ENCODE results near the gene SLC39A11.

The SLC39A11 gene

DNA sequence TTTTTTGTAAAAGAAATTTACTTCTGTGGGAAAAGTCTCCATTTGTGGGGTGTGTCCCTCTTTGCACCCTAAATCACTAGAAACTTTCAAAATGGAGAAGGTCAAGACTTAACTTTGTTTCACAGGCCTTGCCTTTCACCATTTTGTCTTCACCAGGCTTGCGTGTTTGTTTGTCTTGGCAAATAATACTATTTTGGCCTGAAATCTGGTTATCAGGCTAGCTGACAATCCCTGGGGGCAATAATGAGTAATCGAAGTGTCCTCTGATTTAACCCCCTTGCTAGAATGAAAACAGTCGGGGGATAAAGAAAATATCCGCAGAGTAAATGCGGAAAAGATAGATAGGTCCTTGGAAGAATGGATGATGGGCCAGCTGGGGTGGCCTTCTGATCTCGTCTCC is 34.5 kb downstream of the SLC39A11 start:
- CTCF ChIA-PET, result no interaction called here
- TF ChIP-seq, protein P1, sequence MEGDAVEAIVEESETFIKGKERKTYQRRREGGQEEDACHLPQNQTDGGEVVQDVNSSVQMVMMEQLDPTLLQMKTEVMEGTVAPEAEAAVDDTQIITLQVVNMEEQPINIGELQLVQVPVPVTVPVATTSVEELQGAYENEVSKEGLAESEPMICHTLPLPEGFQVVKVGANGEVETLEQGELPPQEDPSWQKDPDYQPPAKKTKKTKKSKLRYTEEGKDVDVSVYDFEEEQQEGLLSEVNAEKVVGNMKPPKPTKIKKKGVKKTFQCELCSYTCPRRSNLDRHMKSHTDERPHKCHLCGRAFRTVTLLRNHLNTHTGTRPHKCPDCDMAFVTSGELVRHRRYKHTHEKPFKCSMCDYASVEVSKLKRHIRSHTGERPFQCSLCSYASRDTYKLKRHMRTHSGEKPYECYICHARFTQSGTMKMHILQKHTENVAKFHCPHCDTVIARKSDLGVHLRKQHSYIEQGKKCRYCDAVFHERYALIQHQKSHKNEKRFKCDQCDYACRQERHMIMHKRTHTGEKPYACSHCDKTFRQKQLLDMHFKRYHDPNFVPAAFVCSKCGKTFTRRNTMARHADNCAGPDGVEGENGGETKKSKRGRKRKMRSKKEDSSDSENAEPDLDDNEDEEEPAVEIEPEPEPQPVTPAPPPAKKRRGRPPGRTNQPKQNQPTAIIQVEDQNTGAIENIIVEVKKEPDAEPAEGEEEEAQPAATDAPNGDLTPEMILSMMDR (IDR thresholded peaks at IDR 0.05; ENCODE audit: control extremely low read depth, extremely low read depth, low read depth, missing control alignments), result no peak
- POLR2A ChIA-PET, result no interaction called here
- DNase-seq (ENCODE audit: extremely low spot score), result no peak

DNA sequence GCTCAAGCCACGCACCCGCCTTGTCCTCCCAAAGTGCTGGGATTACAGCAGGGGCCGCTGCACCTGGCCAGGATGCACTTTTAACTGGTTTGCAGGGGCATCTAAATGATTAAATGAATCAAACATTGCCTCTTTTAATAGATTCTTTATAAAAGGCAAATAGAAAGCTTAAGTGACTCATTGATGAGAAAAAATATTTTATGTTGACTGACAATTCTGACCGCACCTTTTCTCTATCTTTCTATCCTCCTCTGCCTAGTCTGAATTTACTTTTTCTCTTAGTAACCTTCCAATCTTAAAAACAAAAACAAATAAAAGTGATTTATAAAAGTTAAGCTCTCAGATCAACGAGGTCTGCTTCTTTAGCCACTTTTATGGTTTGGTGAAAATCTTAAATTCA is 35.3 kb downstream of the SLC39A11 start:
- POLR2A ChIA-PET, result no interaction called here
- no peak for DNase-seq (ENCODE audit: extremely low spot score)
- TF ChIP-seq, protein P1 (IDR thresholded peaks at IDR 0.05; ENCODE audit: control extremely low read depth, extremely low read depth, low read depth, missing control alignments), result no peak
- CTCF ChIA-PET, result interaction anchor here (1.1 to 1.4 kb wide), 2 partner anchors 9 to 71 kb away, joined by 3 to 8 read pairs; no protein-coding TSS in a partner anchor

DNA sequence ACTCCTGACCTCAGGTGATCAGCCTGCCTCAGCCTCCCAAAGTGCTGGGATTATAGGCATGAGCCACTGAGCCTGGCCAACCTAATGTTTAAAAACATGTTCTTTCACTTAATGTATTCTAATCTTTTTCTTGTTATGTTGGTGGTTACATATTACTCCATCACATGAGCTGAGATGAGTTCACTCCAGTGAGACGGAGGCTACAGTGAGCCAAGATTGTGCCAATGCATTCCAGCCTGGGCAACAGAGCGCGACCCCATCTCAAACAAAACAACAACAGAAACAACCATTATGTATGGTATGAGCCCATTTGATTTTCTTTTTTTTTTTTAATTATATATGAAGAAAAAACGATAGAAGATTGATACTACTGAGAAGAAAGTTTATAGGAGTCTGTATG is 39.6 kb downstream of the SLC39A11 start:
- CTCF ChIA-PET, result no interaction called here
- no peak for DNase-seq (ENCODE audit: extremely low spot score)
- TF ChIP-seq, protein P1 (IDR thresholded peaks at IDR 0.05; ENCODE audit: control extremely low read depth, extremely low read depth, low read depth, missing control alignments), result no peak
- POLR2A ChIA-PET, result no interaction called here

DNA sequence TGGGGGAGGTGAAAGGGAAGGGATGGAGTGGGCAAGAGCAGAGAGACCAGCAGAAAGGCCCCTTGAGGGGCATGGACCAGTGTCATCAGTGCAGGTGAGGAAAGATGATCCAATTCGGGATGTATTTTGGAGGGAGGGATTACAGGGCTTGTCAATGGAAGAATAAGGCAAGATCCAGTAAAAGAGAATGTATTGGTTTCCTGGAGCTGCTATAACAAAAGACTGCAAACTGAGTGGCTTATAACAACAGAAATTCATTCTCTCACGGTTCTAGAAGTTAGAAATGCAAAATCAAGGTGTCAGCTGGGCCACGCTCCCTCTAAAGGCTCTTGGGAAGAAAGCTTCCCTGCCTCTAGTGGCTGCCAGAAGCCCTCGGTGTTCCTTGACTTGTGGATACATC is 41.7 kb downstream of the SLC39A11 start:
- no peak for DNase-seq (ENCODE audit: extremely low spot score)
- TF ChIP-seq, protein P1 (IDR thresholded peaks at IDR 0.05; ENCODE audit: control extremely low read depth, extremely low read depth, low read depth, missing control alignments), result no peak
- ChIA-PET CTCF (interaction anchor here (0.9 kb wide), 1 partner anchor 106 kb away, joined by 3 read pairs; no protein-coding TSS in a partner anchor), POLR2A (no interaction called here)

DNA sequence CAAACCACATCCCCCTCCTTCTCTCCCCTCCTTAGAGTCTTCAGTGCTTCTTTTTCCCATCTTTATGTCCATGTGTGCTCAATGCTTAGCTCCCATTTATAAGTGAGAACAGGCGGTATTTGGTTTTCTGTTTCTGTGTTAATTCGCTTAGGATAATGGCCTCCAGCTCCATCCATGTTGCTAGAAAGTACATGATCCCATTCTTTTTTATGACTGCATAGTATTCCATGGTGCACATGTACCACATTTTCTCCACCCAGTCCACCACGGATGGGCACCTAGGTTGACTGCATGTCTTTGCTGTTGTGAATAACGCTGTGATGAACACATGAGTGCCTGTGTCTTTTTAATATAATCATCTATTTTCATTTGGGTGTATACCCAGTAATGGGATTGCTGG is 44.3 kb downstream of the SLC39A11 start:
- CTCF ChIA-PET, result interaction anchor here (0.7 to 2.5 kb wide), 2 partner anchors 62 to 320 kb away, joined by 3 to 8 read pairs; no protein-coding TSS in a partner anchor
- DNase-seq (ENCODE audit: extremely low spot score), result no peak
- POLR2A ChIA-PET, result no interaction called here
- TF ChIP-seq, protein P1 (IDR thresholded peaks at IDR 0.05; ENCODE audit: control extremely low read depth, extremely low read depth, low read depth, missing control alignments), result no peak

DNA sequence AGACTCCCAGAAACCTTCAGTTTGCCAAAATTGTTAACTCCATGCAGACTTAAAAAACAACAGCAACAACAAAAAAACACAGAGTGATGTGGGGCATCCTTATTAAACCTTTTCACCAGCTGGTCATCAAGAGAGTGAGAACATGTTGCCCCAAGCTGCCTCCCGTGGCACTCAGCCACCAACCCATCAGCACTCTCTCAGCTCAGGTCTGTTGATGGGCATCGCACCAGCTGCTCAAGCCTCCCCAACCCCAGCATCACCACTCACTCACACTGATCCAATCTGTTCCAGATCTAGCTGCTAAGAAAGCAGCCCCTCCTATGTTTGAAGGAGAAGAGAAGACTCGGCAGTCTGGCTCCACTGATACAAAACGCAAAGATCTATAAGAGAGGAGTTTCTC is 46.8 kb downstream of the SLC39A11 start:
- CTCF ChIA-PET, result no interaction called here
- DNase-seq (ENCODE audit: extremely low spot score), result no peak
- POLR2A ChIA-PET, result interaction anchor here (0.6 kb wide), 1 partner anchor 24 kb away, joined by 3 read pairs; no protein-coding TSS in a partner anchor
- TF ChIP-seq, protein P1 (IDR thresholded peaks at IDR 0.05; ENCODE audit: control extremely low read depth, extremely low read depth, low read depth, missing control alignments), result no peak

All from GM10248 (cell line).